Neural progenitor cell (in vitro differentiated cells): ENCODE data around the gene PNPLA6. TPM values are rescaled to one million over a fixed set of nuclear protein-coding genes. Genes with fewer than 3 reads are reported as not detected.

ENCODE experiments used
- DNase-seq: peaks from one replicate; pipeline ENCODE4 v3.0.0-alpha.2; 2016; ENCODE audit warnings: low spot score
- H2AFZ ChIP-seq: fragments of 200-600 bp; sonication (generic); replicated peaks from 2 replicates; pipeline ENCODE4 v1.6.1; 2016; ENCODE audit warnings: antibody characterized with exemption
- H3F3A ChIP-seq: fragments of 200-600 bp; sonication (generic); 2 replicates; pipeline ENCODE4 v1.6.1; 2016; ENCODE audit warnings: antibody characterized with exemption, low read depth
- H3K27ac ChIP-seq: fragments of 200-600 bp; sonication (generic); 2 replicates; pipeline ENCODE4 v1.5.1; 2016; ENCODE audit warnings: mild to moderate bottlenecking
- H3K27me3 ChIP-seq: fragments of 200-600 bp; sonication (generic); 2 replicates; pipeline ENCODE4 v1.6.1; 2016; ENCODE audit warnings: mild to moderate bottlenecking, moderate library complexity
- H3K36me3 ChIP-seq: fragments of 200-600 bp; sonication (generic); 2 replicates; pipeline ENCODE4 v1.5.1; 2016
- H3K4me1 ChIP-seq: fragments of 200-600 bp; sonication (generic); 2 replicates; pipeline ENCODE4 v1.6.1; 2016; ENCODE audit warnings: mixed run types
- H3K4me2 ChIP-seq: fragments of 200-600 bp; sonication (generic); 2 replicates; pipeline ENCODE4 v1.6.1; 2016
- H3K4me3 ChIP-seq: fragments of 200-600 bp; sonication (generic); 2 replicates; pipeline ENCODE4 v1.5.1; 2016
- H3K79me2 ChIP-seq: fragments of 200-600 bp; sonication (generic); 2 replicates; pipeline ENCODE4 v1.6.1; 2016; ENCODE audit warnings: low read depth
- H3K9ac ChIP-seq: fragments of 200-600 bp; sonication (generic); 2 replicates; pipeline ENCODE4 v1.6.1; 2016
- H3K9me3 ChIP-seq: fragments of 200-600 bp; sonication (generic); 2 replicates; pipeline ENCODE4 v1.5.1; 2016; ENCODE audit warnings: low read depth
- H4K20me1 ChIP-seq: fragments of 200-600 bp; sonication (generic); 2 replicates; pipeline ENCODE4 v1.6.1; 2016; ENCODE audit warnings: low read depth
- H3K27ac Mint-ChIP-seq: 3 replicates; pipeline ENCODE4 v1.8.0; 2021; ENCODE audit warnings: mixed read lengths
- H3K27me3 Mint-ChIP-seq: 2 replicates; pipeline ENCODE4 v1.8.0; 2022; ENCODE audit warnings: low read depth, mild to moderate bottlenecking, inconsistent platforms, moderate library complexity, mixed read lengths; ENCODE audit not compliant: insufficient read depth
- H3K36me3 Mint-ChIP-seq: 3 replicates; pipeline ENCODE4 v1.8.0; 2021; ENCODE audit warnings: mixed read lengths
- H3K4me1 Mint-ChIP-seq: 3 replicates; pipeline ENCODE4 v1.8.0; 2021; ENCODE audit warnings: mixed read lengths
- H3K4me3 Mint-ChIP-seq: 3 replicates; pipeline ENCODE4 v1.8.0; 2021; ENCODE audit warnings: mild to moderate bottlenecking, moderate library complexity, mixed read lengths
- H3K9me3 Mint-ChIP-seq: 3 replicates; pipeline ENCODE4 v1.8.0; 2020; ENCODE audit warnings: mixed read lengths
- CTCF ChIP-seq: fragments of 200-600 bp; sonication (generic); IDR thresholded peaks from 2 replicates; pipeline ENCODE4 v1.5.1; 2017; ENCODE audit warnings: antibody characterized with exemption, mild to moderate bottlenecking
- EZH2 ChIP-seq: fragments of 200-600 bp; sonication (generic); IDR thresholded peaks from 2 replicates; pipeline ENCODE4 v1.6.1; 2017; ENCODE audit warnings: antibody characterized with exemption, mild to moderate bottlenecking, moderate library complexity
- EZH2phosphoT487 ChIP-seq: fragments of 200-600 bp; sonication (generic); IDR thresholded peaks from 2 replicates; pipeline ENCODE4 v1.6.1; 2017; ENCODE audit warnings: antibody characterized with exemption
- total RNA-seq: library from RNA; depleted of rRNA; stranded (reverse); fragments of >200 nt; gene quantifications from 2 replicates; pipeline ENCODE4 v1.2.3, GENCODE V29; 2015; ENCODE audit warnings: low replicate concordance

Gene PNPLA6
- total RNA-seq, 1 donor from 2014 or later: 25.5 TPM

- Histone ChIP-seq H3K4me2 (no peak overlapping the region), H2AFZ (no peak overlapping the region), H3K4me1 (no peaks in the 10 kb centered on the region), H3K9ac (no peak overlapping the region), H4K20me1 (no peaks in the 10 kb centered on the region), H3K9me3 (no peaks in the 10 kb centered on the region), H3K36me3 (no peaks in the 10 kb centered on the region), H3K27ac (no peak overlapping the region), H3K4me3 (no peak overlapping the region), H3K79me2 (no peaks in the 10 kb centered on the region), H3F3A (peaks cover 3% of the 10 kb centered on the region), H3K27me3 (no peaks in the 10 kb centered on the region)
- Mint-ChIP-seq H3K4me3 (no peak overlapping the region), H3K9me3 (no peaks in the 10 kb centered on the region), H3K27me3 (peaks cover 4% of the 10 kb centered on the region), H3K27ac (no peak overlapping the region), H3K4me1 (peaks cover 2% of the 10 kb centered on the region), H3K36me3 (no peaks in the 10 kb centered on the region)
- TF ChIP-seq CTCF: no peak
- no peak for TF ChIP-seq EZH2phosphoT487
- TF ChIP-seq EZH2: no peak
- DNase-seq: no peak
These were observed 6.3 kb upstream of the PNPLA6 start for GRCh38 chr19:7529246-7529600.

- no peaks in the 10 kb centered on the region for H3K9me3 Mint-ChIP-seq
- DNase-seq: no peak
- TF ChIP-seq EZH2phosphoT487 (no peak), EZH2 (no peak), CTCF (no peak)
- no peak overlapping the region for H3K27ac ChIP-seq
- no peaks in the 10 kb centered on the region for H3K36me3 Mint-ChIP-seq
- peaks cover 2% of the 10 kb centered on the region for H3K4me1 Mint-ChIP-seq
- H3K27me3 Mint-ChIP-seq: peaks cover 4% of the 10 kb centered on the region
- peak overlapping the region; percentile 19 for H3K27ac Mint-ChIP-seq
- H4K20me1 ChIP-seq: no peaks in the 10 kb centered on the region
- H3K4me3 Mint-ChIP-seq: no peak overlapping the region
- no peak overlapping the region for H2AFZ ChIP-seq
- no peaks in the 10 kb centered on the region for H3K36me3 ChIP-seq
- no peaks in the 10 kb centered on the region for H3K79me2 ChIP-seq
- no peak overlapping the region for H3K4me2 ChIP-seq
- H3K4me1 ChIP-seq: no peaks in the 10 kb centered on the region
- H3K9me3 ChIP-seq: no peaks in the 10 kb centered on the region
- no peaks in the 10 kb centered on the region for H3K27me3 ChIP-seq
- peaks cover 9% of the 10 kb centered on the region for H3F3A ChIP-seq
- H3K9ac ChIP-seq: no peak overlapping the region
- no peak overlapping the region for H3K4me3 ChIP-seq
These were observed 5.7 kb upstream of the PNPLA6 start for GRCh38 chr19:7529610-7530490.

GRCh38 chr19:7533281-7533885, 2.1 kb upstream of the PNPLA6 start:
- peak overlapping the region; percentile 95 for H3K4me3 ChIP-seq
- no peaks in the 10 kb centered on the region for H3K79me2 ChIP-seq
- Mint-ChIP-seq H3K4me1 (peaks cover 5% of the 10 kb centered on the region), H3K27ac (peak overlapping the region; percentile 72), H3K9me3 (no peaks in the 10 kb centered on the region), H3K4me3 (peak overlapping the region; percentile 98), H3K27me3 (peaks cover 4% of the 10 kb centered on the region), H3K36me3 (peaks cover 3% of the 10 kb centered on the region)
- H3K27ac ChIP-seq: peak overlapping the region; percentile 42
- TF ChIP-seq CTCF: no peak
- TF ChIP-seq EZH2phosphoT487: no peak
- no peak for TF ChIP-seq EZH2
- H4K20me1 ChIP-seq: no peaks in the 10 kb centered on the region
- peak overlapping the region; percentile 90 for H3K4me2 ChIP-seq
- peak overlapping the region; percentile 75 for H2AFZ ChIP-seq
- H3K36me3 ChIP-seq: no peaks in the 10 kb centered on the region
- peak overlapping the region; percentile 48 for H3K9ac ChIP-seq
- H3K9me3 ChIP-seq: no peaks in the 10 kb centered on the region
- peaks cover 14% of the 10 kb centered on the region for H3F3A ChIP-seq
- no peaks in the 10 kb centered on the region for H3K4me1 ChIP-seq
- DNase-seq: peak; percentile 35
- no peaks in the 10 kb centered on the region for H3K27me3 ChIP-seq
